Immature natural killer cell (primary cell): ENCODE data around the gene CCSAP. TPM values are rescaled to one million over a fixed set of nuclear protein-coding genes. Genes with fewer than 3 reads are reported as not detected.
A peak's percentile ranks its signal among the peaks of the same experiment; 100 is the strongest.

Experiments used
- DNase-seq, 3 donors: peaks; one replicate each; pipeline ENCODE4 v3.0.0; 2022; ENCODE audit warnings: mixed read lengths in 1 of 3
- H3K27ac Mint-ChIP-seq, 6 donors: one replicate each; pipeline ENCODE4 v1.8.0; 2020; ENCODE audit warnings: mixed read lengths in 6 of 6, mild to moderate bottlenecking in 5 of 6, inconsistent platforms in 4 of 6, moderate library complexity in 3 of 6
- H3K27me3 Mint-ChIP-seq, 3 donors: one replicate each; pipeline ENCODE4 v1.8.0; 2020 to 2021; ENCODE audit warnings: low read depth in 3 of 3, mild to moderate bottlenecking in 3 of 3, mixed read lengths in 3 of 3, moderate library complexity in 3 of 3, inconsistent platforms in 1 of 3
- H3K36me3 Mint-ChIP-seq, 3 donors: one replicate each; pipeline ENCODE4 v1.8.0; 2020; ENCODE audit warnings: mixed read lengths in 3 of 3, inconsistent platforms in 2 of 3, mild to moderate bottlenecking in 2 of 3
- H3K4me1 Mint-ChIP-seq, 2 donors: one replicate each; pipeline ENCODE4 v1.8.0; 2020; ENCODE audit warnings: inconsistent platforms in 2 of 2, mild to moderate bottlenecking in 2 of 2, mixed read lengths in 2 of 2, moderate library complexity in 1 of 2
- H3K4me3 Mint-ChIP-seq, 5 donors: one replicate each; pipeline ENCODE4 v1.8.0; 2020; ENCODE audit warnings: mild to moderate bottlenecking in 5 of 5, mixed read lengths in 5 of 5, inconsistent platforms in 3 of 5, moderate library complexity in 3 of 5
- H3K9me3 Mint-ChIP-seq, 6 donors: one replicate each; pipeline ENCODE4 v1.8.0; 2020; ENCODE audit warnings: mild to moderate bottlenecking in 6 of 6, mixed read lengths in 6 of 6, inconsistent platforms in 4 of 6, moderate library complexity in 3 of 6
- polyA plus RNA-seq, 3 donors: library from polyadenylated mRNA; unstranded; fragments of 300-500 nt; fragmentation: Illumina TruSeq; gene quantifications; one replicate each; pipeline ENCODE4 v1.2.3, GENCODE V29; 2021

The CCSAP gene
- polyA plus RNA-seq, 3 donors from 2014 or later = 1.6 to 2.7 (median 1.8) TPM

GRCh38 chr1:229349463-229350385 is 6.9 kb upstream of the CCSAP start:
- peaks cover 0 to 2% (median 0%) of the 10 kb centered on the region in 6 donors for H3K9me3 Mint-ChIP-seq
- no peaks in the 10 kb centered on the region for H3K36me3 Mint-ChIP-seq
- H3K27me3 Mint-ChIP-seq = peaks cover 2 to 24% (median 7%) of the 10 kb centered on the region in 3 donors
- H3K4me1 Mint-ChIP-seq = no peaks in the 10 kb centered on the region
- H3K27ac Mint-ChIP-seq = no peak overlapping the region
- no peak for DNase-seq
- H3K4me3 Mint-ChIP-seq = no peak overlapping the region

DNA sequence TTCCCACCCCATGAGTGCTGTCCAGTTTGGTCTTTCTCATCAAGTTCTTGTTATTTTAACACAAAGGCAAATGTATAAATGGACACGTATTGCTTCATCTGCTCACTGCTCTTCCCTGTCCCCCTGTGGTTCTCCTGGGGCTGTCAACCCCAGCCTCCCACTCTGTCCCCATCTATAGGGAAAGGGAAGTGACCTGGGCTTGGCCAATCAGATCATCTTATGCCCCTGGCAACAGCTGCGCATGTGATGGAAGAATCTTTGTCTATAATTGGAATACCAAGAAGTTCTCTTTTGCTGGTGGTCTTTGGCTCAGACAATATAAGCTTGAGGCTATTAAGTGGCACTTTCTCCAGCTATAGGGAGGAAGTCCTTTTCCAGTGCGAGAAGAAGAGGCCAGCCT is 4.7 kb upstream of the CCSAP start:
- Mint-ChIP-seq H3K36me3 (no peaks in the 10 kb centered on the region), H3K4me3 (no peak overlapping the region), H3K9me3 (no peaks in the 10 kb centered on the region), H3K27ac (no peak overlapping the region), H3K27me3 (peaks cover 2 to 17% (median 9%) of the 10 kb centered on the region in 3 donors), H3K4me1 (peaks cover 8 to 15% of the 10 kb centered on the region in 2 donors)
- no peak for DNase-seq

DNA sequence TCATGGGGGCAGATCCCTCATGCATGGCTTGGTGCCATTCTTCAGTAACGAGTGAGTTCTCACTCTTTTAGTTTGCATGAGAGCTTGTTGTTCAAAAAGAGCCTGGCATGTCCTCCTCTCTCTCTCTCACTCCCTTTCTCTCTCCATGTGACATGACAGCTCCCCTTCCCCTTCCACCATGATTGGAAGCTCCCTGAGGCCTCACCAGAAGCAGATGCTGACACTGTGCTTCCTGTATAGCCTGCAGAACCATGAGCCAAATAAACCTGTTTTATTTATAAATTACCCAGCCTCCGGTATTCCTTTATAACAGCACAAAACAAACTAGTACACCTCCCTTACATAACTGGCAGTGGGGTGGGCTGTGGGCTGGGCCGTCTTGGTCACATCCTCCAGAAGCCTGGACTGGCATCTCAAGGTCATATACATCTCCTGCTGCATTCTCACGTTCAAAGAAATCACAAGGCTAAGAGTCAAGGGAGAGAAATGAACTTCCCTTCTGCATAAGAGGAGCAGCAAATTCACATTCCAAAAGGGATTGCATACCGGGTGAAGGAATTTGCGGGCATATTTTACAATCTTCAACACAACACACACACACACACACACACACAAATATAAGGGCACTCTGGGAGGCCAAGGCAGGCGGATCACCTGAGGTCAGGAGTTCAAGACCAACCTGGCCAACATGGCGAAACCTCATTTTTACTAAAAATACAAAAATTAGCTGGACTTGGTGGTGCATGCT is 2.3 kb upstream of the CCSAP start:
- Mint-ChIP-seq H3K36me3 (no peaks in the 10 kb centered on the region), H3K27ac (no peak overlapping the region), H3K27me3 (peaks cover 7 to 13% (median 10%) of the 10 kb centered on the region in 3 donors), H3K4me1 (peaks cover 21 to 30% of the 10 kb centered on the region in 2 donors), H3K4me3 (peak overlapping the region in 2 of 5 donors; percentile 38 to 65), H3K9me3 (no peaks in the 10 kb centered on the region)
- no peak for DNase-seq

DNA sequence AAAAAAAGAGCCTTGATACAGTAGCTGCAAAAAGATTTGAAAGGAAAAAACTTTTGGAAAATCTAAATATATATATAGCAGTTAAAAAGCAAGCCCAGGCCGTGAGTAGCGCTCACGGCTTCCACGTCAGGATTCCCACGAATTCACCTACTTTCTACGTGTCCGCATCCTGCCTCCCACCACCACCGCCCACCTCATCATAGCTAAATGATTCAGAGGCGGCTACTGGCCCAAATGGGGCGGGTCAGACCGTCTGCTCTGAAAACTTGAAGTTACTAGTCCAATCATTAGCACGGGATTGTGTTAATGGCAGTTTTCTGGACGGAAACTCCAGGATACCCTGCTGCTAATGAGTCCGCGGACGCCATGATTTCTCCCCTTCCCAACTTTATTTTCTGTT is 1.3 kb upstream of the CCSAP start:
- H3K36me3 Mint-ChIP-seq = no peaks in the 10 kb centered on the region
- no peak overlapping the region for H3K27ac Mint-ChIP-seq
- peaks cover 7 to 10% (median 9%) of the 10 kb centered on the region in 3 donors for H3K27me3 Mint-ChIP-seq
- DNase-seq = no peak
- H3K4me3 Mint-ChIP-seq = peak overlapping the region; percentile 81 to 92 (median 88)
- H3K4me1 Mint-ChIP-seq = peaks cover 27 to 40% of the 10 kb centered on the region in 2 donors
- H3K9me3 Mint-ChIP-seq = no peaks in the 10 kb centered on the region

DNA sequence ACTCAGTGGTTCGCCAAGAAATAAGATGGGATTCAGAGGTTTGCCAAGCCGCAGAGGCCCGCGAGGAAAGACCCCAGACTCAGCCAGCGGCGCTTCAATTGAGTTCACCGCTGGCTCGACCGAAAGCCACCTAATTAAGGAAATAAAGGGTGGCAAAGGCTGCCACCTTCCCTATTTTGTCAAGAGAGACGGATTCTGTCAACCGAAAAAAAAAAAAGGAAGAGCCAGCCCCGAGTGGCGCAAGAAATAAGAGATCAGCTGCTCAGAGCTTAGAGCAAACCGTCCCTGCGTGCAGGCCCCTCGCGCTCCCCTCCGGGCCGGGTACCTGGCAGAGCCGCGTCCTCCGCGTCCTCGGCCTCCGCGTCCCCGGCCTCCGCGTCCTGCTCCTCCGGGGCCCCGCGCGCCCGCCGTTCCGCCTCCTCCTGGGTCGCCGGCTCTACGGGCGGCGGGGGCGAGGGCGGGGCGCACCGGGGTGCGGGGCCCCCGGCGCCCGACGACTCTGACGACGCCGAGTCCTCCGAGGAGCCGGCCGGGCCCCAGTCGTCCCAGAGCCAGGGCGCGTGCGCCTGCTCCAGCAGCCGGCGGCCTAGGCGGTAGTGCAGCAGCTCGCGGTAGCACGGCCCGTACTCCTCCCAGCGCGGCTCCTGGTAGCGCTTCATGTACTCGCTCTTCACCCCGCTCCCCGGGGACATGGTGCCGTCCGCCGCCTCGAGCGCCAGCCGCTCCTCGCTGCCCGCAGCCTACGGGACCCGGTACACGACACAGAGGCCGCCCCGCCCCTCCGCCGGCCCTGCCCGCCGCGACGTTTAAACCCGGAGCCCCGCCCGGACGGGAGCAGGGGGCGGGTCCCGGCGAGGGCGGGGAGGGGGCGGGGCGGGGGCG is 832 bp downstream of the CCSAP start:
- no peaks in the 10 kb centered on the region for H3K9me3 Mint-ChIP-seq
- peaks cover 40 to 60% of the 10 kb centered on the region in 2 donors for H3K4me1 Mint-ChIP-seq
- peak overlapping the region; percentile 24 to 88 (median 82) for H3K27ac Mint-ChIP-seq
- no peaks in the 10 kb centered on the region for H3K36me3 Mint-ChIP-seq
- H3K27me3 Mint-ChIP-seq = peaks cover 5 to 10% (median 8%) of the 10 kb centered on the region in 3 donors
- peak overlapping the region; percentile 80 to 93 (median 91) for H3K4me3 Mint-ChIP-seq
- peak; percentile 80 to 84 (median 82) for DNase-seq

GRCh38 chr1:229340496-229340895 is 2.4 kb downstream of the CCSAP start:
- Mint-ChIP-seq H3K36me3 (no peaks in the 10 kb centered on the region), H3K27ac (peak overlapping the region in 2 of 6 donors; percentile 31 to 36), H3K27me3 (peaks cover 5% of the 10 kb centered on the region in 3 donors), H3K4me1 (peaks cover 40 to 67% of the 10 kb centered on the region in 2 donors), H3K4me3 (peak overlapping the region; percentile 38 to 91 (median 68)), H3K9me3 (no peaks in the 10 kb centered on the region)
- DNase-seq = no peak

DNA sequence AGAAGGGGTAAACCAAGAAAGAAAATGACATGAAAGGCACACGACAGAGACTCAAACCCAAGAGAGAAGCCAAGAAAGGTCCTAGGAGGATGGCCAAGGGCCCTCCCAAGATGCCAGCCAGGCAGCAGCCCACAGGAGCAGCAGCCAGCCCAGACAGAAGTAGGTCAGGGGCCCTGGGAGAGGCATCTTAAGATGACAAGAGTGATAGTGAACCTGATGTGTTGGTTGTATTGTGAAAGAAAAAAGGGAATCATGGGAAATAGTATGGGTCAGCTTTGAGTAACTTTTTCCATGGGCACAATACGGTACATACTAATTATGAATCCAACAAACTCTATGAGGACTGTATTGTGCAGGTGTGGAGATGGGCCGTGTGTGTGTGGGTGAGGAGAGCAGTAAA is 3.3 kb downstream of the CCSAP start:
- Mint-ChIP-seq H3K27ac (no peak overlapping the region), H3K9me3 (peaks cover 0 to under 1% (median 0%) of the 10 kb centered on the region in 6 donors), H3K36me3 (peaks cover 0 to 4% (median 3%) of the 10 kb centered on the region in 3 donors), H3K27me3 (peaks cover 5% of the 10 kb centered on the region in 3 donors), H3K4me1 (peaks cover 40 to 67% of the 10 kb centered on the region in 2 donors), H3K4me3 (peak overlapping the region; percentile 8 to 91 (median 52))
- no peak for DNase-seq

DNA sequence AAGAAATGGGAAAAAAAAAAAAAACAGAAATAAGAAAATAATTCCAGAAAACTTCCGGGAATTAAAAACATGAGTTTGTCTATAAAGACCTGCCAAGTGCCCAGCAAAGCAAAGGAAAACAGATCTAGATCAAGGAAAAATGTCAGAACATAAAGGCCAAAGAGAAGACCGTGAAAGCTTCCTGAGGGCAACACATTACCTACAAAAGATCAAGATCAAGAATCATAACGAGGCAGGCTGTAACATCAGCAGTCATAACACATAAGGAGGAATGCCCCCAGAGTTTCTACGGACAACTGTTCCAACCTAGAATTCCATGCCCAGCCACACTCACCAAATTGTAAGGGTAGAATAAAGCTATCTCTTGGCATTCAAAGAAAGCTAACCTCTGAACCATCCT is 3.8 kb downstream of the CCSAP start:
- peak overlapping the region; percentile 8 to 91 (median 76) for H3K4me3 Mint-ChIP-seq
- no peak overlapping the region for H3K27ac Mint-ChIP-seq
- peaks cover 5% of the 10 kb centered on the region in 3 donors for H3K27me3 Mint-ChIP-seq
- H3K4me1 Mint-ChIP-seq = peaks cover 38 to 63% of the 10 kb centered on the region in 2 donors
- H3K9me3 Mint-ChIP-seq = peaks cover 0 to 5% (median under 1%) of the 10 kb centered on the region in 6 donors
- peaks cover 0 to 8% (median 6%) of the 10 kb centered on the region in 3 donors for H3K36me3 Mint-ChIP-seq
- no peak for DNase-seq

DNA sequence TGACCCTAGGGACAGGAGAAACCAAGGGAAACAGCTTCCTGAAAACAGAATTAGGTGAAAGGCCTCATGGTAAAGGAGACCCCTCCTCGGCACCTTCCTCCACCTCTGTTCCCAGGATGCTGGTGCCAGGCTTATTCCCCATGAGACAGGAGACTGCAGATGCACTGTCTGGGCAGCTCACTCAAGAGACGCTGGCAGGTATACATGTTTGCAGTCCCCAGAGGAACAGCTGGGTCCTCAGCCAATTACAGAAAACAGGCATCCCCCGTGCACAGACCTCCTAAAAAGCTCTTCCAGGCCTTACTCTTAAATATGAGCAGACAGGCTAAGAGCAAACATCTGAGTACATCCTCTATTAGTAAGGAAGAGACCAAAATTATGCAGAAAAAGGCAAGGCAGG is 6.5 kb downstream of the CCSAP start:
- DNase-seq = no peak
- Mint-ChIP-seq H3K4me1 (peaks cover 28 to 47% of the 10 kb centered on the region in 2 donors), H3K36me3 (peaks cover 0 to 9% (median 8%) of the 10 kb centered on the region in 3 donors), H3K27me3 (peaks cover under 1 to 2% (median 1%) of the 10 kb centered on the region in 3 donors), H3K9me3 (peaks cover 0 to 7% (median under 1%) of the 10 kb centered on the region in 6 donors), H3K27ac (no peak overlapping the region), H3K4me3 (no peak overlapping the region)

- H3K9me3 Mint-ChIP-seq = peaks cover 0 to 7% (median under 1%) of the 10 kb centered on the region in 6 donors
- no peak overlapping the region for H3K4me3 Mint-ChIP-seq
- no peak for DNase-seq
- peaks cover 0 to 9% (median 8%) of the 10 kb centered on the region in 3 donors for H3K36me3 Mint-ChIP-seq
- peaks cover 18 to 33% of the 10 kb centered on the region in 2 donors for H3K4me1 Mint-ChIP-seq
- H3K27me3 Mint-ChIP-seq = peaks cover 1 to 2% (median 1%) of the 10 kb centered on the region in 3 donors
- H3K27ac Mint-ChIP-seq = no peak overlapping the region
These were observed 8.1 kb downstream of the CCSAP start for GRCh38 chr1:229334716-229335115.

DNA sequence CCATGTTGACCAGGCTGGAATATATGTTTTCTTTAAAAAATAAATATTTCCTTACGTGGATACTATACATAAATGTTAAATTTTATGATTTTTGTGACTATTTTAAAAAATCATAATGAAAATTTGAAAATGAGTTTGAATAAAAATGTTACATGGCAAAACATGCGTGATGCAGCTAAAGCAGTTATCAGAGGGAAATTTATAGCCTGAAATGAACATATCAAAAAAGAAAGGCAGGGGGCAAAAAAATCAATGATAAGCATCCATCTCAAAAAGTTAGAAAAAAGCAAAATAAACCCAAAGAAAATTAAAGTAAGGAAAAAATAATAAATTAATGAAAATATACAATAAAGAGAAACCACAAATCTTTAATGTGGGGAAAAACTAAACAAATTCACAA is 8.6 kb downstream of the CCSAP start:
- H3K4me3 Mint-ChIP-seq = no peak overlapping the region
- H3K27me3 Mint-ChIP-seq = peaks cover 1 to 2% (median 1%) of the 10 kb centered on the region in 3 donors
- peaks cover 0 to 7% (median under 1%) of the 10 kb centered on the region in 6 donors for H3K9me3 Mint-ChIP-seq
- peaks cover 14 to 28% of the 10 kb centered on the region in 2 donors for H3K4me1 Mint-ChIP-seq
- no peak for DNase-seq
- peaks cover 0 to 9% (median 8%) of the 10 kb centered on the region in 3 donors for H3K36me3 Mint-ChIP-seq
- no peak overlapping the region for H3K27ac Mint-ChIP-seq

DNA sequence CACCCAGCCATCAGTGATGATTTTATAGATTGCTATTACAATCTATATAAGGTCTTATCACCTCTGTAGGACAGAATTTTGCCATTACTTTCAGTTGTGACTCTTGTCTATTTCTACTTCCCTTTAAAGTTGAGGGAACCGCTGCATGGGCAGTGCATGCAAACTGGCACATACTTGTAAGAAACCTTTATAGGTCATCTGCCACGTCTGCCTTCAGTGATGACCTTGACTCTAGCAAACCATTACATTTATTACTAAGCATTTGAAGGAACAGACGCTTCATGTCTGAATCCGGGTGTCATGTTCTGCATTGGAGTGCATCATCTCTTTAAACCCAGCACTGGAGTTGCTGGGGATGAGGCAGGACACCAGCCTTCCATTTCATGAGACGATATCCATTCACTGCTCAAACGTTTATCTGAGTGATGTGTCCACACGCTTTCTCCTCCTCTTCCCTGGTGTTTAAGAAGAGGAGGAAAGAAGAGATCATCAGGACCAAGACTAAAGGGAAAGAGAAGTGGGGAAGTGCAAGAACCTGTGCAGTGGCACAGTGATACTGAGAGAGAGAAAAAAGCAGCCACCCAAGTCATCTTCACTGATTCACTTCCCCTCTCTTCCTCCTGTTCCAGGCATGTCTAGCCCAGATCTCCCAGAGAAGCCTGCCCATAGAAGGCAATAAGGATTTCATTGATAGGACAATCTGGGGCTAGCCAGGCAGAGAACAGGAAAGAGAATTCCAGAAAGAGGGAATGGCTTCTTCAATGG is 14.1 kb downstream of the CCSAP start:
- Mint-ChIP-seq H3K27ac (peak overlapping the region in 3 of 6 donors; percentile 3 to 84 (median 55)), H3K4me3 (no peak overlapping the region), H3K9me3 (peaks cover 0 to 3% (median 0%) of the 10 kb centered on the region in 6 donors), H3K36me3 (peaks cover 0 to 20% (median 9%) of the 10 kb centered on the region in 3 donors), H3K27me3 (peaks cover 1 to 2% (median 1%) of the 10 kb centered on the region in 3 donors), H3K4me1 (peaks cover 20 to 30% of the 10 kb centered on the region in 2 donors)
- DNase-seq = no peak
